ENCODE results near the gene TNFAIP8L1. TPM values are rescaled to one million over a fixed set of nuclear protein-coding genes. Genes with fewer than 3 reads are reported as not detected.

The TNFAIP8L1 gene
- total RNA-seq, 4 donors from 2014 or later, result 4.5 to 12.0 (median 8.5) TPM

- H3K4me3 ChIP-seq, result no peak overlapping the region
- peaks cover 0 to 11% (median 2%) of the 10 kb centered on the region in 4 donors for H3K36me3 ChIP-seq
- 51 to 55% methylated on average over 4 to 10 of the region's 10 CpGs for WGBS, 2 donors (ENCODE audit: low coverage in 1 of 2)
- no peak for DNase-seq
- no peak for TF ChIP-seq EP300 (IDR thresholded peaks at IDR 0.05; ENCODE audit: low read depth)
- TF ChIP-seq POLR2A (IDR thresholded peaks at IDR 0.05), result no peak
- no peak for TF ChIP-seq CTCF (IDR thresholded peaks at IDR 0.05)
- no peak for TF ChIP-seq POLR2AphosphoS5 (IDR thresholded peaks at IDR 0.05)
- H3K27me3 ChIP-seq, result no peaks in the 10 kb centered on the region
- peaks cover 8 to 13% (median 12%) of the 10 kb centered on the region in 4 donors for H3K4me1 ChIP-seq
- in situ Hi-C loops (cut with MboI; ENCODE audit: low pct_ligation_motif_present in 1 of 4, low pct_unique_long_range_greater_than_20kb in 1 of 4, low sequenced_read_pairs in 3 of 4), result no loop called here
- H3K27ac ChIP-seq, result peak overlapping the region in 2 of 4 donors; percentile 87 to 91
- intact Hi-C loops (cut with DNase I; ENCODE audit: low total_unique reads), result no loop called here
- no peaks in the 10 kb centered on the region for H3K9me3 ChIP-seq
These were observed 32.0 kb downstream of the TNFAIP8L1 start for GRCh38 chr19:4671185-4671851.

- Histone ChIP-seq H3K9me3 (no peaks in the 10 kb centered on the region), H3K27ac (no peak overlapping the region), H3K36me3 (no peaks in the 10 kb centered on the region), H3K4me1 (peaks cover 8 to 13% (median 12%) of the 10 kb centered on the region in 4 donors), H3K27me3 (no peaks in the 10 kb centered on the region), H3K4me3 (no peak overlapping the region)
- intact Hi-C loops (cut with DNase I; ENCODE audit: low total_unique reads), result no loop called here
- TF ChIP-seq CTCF (IDR thresholded peaks at IDR 0.05), result no peak
- WGBS, 2 donors (ENCODE audit: low coverage in 1 of 2), result 73 to 84% methylated on average over 3 to 4 of the region's 4 CpGs
- no peak for DNase-seq
- in situ Hi-C loops (cut with MboI; ENCODE audit: low pct_ligation_motif_present in 1 of 4, low pct_unique_long_range_greater_than_20kb in 1 of 4, low sequenced_read_pairs in 3 of 4), result no loop called here
These were observed 33.9 kb downstream of the TNFAIP8L1 start for GRCh38 chr19:4673216-4673615.

DNA sequence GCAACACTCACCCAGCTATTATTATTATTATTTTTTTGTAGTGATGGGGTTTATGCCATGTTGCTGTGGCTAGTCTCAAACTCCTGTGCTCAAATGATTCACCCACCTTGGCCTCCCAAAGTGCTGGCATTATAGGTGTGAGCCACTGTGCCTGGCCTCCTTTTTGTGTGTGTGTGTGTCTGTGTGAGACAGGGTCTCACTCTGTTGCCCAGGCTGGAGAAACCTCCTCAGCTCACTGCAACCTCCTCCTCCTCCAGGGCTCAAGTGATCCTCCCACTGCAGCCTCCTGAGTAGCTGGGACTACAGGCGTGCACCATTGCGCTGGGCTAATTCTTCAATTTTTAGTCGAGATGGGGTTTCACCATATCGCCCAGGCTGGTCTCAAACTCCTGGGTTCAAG lies 34.4 kb downstream of the TNFAIP8L1 start:
- H3K4me1 ChIP-seq, result peaks cover 6 to 11% (median 9%) of the 10 kb centered on the region in 4 donors
- H3K4me3 ChIP-seq, result no peak overlapping the region
- DNase-seq, result no peak
- in situ Hi-C loops (cut with MboI; ENCODE audit: low pct_ligation_motif_present in 1 of 4, low pct_unique_long_range_greater_than_20kb in 1 of 4, low sequenced_read_pairs in 3 of 4), result no loop called here
- H3K36me3 ChIP-seq, result no peaks in the 10 kb centered on the region
- intact Hi-C loops (cut with DNase I; ENCODE audit: low total_unique reads), result no loop called here
- 76 to 89% methylated on average over 3 to 4 of the region's 4 CpGs for WGBS, 2 donors (ENCODE audit: low coverage in 1 of 2)
- no peak overlapping the region for H3K27ac ChIP-seq
- TF ChIP-seq POLR2A (IDR thresholded peaks at IDR 0.05), result no peak
- no peak for TF ChIP-seq CTCF (IDR thresholded peaks at IDR 0.05)
- no peak for TF ChIP-seq POLR2AphosphoS5 (IDR thresholded peaks at IDR 0.05)
- no peak for TF ChIP-seq EP300 (IDR thresholded peaks at IDR 0.05; ENCODE audit: low read depth)
- H3K9me3 ChIP-seq, result no peaks in the 10 kb centered on the region
- H3K27me3 ChIP-seq, result no peaks in the 10 kb centered on the region

DNA sequence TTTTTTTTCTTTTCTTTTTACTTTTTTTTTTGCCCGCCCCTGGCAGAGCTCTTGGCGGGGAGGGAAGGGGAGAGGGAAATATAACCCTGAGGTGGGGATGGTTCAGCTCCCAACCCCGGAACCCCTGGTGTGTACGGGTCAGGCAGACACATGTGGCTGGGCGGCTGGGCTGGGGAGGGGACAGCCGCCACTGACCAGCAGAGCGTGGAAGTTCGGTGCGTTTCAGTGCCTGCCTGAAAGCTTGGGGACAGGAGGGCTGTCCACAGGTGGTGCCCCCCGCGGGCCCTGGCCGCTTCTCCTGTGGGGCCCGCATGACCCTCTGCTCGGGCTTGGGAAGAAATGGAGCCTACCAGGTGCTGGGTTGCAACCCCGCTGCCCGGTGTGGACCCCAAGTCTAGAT lies 36.0 kb downstream of the TNFAIP8L1 start:
- Histone ChIP-seq H3K4me3 (no peak overlapping the region), H3K36me3 (peaks cover 0 to 8% (median 0%) of the 10 kb centered on the region in 4 donors), H3K27ac (no peak overlapping the region), H3K27me3 (no peaks in the 10 kb centered on the region), H3K9me3 (no peaks in the 10 kb centered on the region), H3K4me1 (peaks cover 0 to 3% (median 0%) of the 10 kb centered on the region in 4 donors)
- no peak for DNase-seq
- in situ Hi-C loops (cut with MboI; ENCODE audit: low pct_ligation_motif_present in 1 of 4, low pct_unique_long_range_greater_than_20kb in 1 of 4, low sequenced_read_pairs in 3 of 4), result no loop called here
- intact Hi-C loops (cut with DNase I; ENCODE audit: low total_unique reads), result no loop called here
- WGBS, 2 donors (ENCODE audit: low coverage in 1 of 2), result 95 to 100% methylated on average over 4 to 14 of the region's 16 CpGs
- TF ChIP-seq POLR2AphosphoS5 (IDR thresholded peaks at IDR 0.05), result no peak
- no peak for TF ChIP-seq EP300 (IDR thresholded peaks at IDR 0.05; ENCODE audit: low read depth)
- TF ChIP-seq CTCF (IDR thresholded peaks at IDR 0.05), result no peak
- no peak for TF ChIP-seq POLR2A (IDR thresholded peaks at IDR 0.05)
